ENCODE measurements around the gene PIEZO2.
"Not testable (repeated sequence)": the region's sequence is repeated elsewhere in the genome, so short reads cannot be mapped to it uniquely, and the experiment has no call there.

The PIEZO2 gene

GRCh38 chr18:10973567-10974203, 175.7 kb downstream of the PIEZO2 start:
- no peak for DNase-seq (ENCODE audit: low spot score)

DNA sequence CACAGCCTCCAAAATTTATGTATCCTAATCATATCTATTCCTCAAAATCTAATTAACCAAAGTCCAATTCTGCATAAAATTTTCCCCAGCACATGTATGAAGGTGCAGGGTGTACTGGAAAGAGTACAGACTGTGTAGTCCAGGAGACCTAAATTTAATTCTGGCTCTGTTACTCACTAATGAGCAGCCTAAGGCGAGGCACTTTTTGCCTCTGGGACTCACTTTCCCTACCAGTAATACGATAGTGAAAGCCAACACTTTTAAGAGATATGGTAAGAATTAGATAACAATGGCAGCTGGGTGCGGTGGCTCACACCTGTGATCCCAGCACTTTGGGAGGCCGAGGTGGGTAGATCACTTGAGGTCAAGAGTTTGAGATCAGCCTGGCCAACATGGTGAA, 177.7 kb downstream of the PIEZO2 start:
- DNase-seq (ENCODE audit: low spot score) = no peak

GRCh38 chr18:10965119-10965518, 184.2 kb downstream of the PIEZO2 start:
- no peak for DNase-seq (ENCODE audit: low spot score)

- no peak for DNase-seq (ENCODE audit: low spot score)
Measured at GRCh38 chr18:10953672-10954071, 195.7 kb downstream of the PIEZO2 start.

GRCh38 chr18:10951631-10952544, 197.5 kb downstream of the PIEZO2 start:
- DNase-seq (ENCODE audit: low spot score) = no peak

- DNase-seq (ENCODE audit: low spot score) = no peak
Measured at GRCh38 chr18:10950876-10951630, 198.3 kb downstream of the PIEZO2 start.

DNA sequence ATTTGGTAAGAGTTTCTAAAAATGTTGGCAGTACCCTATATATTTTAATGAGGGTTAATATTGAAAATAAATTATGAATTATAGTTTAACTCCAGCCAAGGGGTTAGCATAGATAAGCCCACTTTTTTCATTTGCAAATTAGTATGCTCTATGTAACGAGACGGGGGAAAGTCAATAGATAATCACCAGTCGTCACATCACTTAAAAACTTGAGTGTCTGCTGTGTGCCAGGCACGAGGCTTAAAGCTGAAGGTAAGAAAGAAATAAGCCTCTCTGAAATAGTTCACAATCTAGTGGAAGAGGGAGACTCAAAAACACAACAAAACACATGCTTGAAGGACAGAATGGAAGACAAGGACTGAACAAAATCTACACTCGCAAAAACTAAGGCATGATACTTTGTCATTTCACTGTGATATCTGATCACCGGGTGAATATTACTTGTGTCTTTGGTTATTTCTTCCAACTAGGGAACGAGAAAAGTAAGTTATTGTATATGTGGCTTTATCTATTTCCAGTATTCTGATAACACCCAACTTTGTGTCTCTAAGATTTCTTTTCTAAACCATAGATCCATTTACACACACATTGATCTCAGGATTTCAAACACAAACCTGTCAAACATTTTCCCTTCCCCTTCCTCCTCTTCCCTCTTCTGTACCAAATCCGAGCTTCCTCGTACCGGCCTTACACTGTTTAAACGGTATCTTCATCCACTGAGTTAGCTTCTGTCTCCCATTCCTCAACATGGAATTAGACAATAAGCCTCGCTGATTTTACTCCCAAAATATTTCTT, 199.1 kb downstream of the PIEZO2 start:
- no peak for DNase-seq (ENCODE audit: low spot score)

DNA sequence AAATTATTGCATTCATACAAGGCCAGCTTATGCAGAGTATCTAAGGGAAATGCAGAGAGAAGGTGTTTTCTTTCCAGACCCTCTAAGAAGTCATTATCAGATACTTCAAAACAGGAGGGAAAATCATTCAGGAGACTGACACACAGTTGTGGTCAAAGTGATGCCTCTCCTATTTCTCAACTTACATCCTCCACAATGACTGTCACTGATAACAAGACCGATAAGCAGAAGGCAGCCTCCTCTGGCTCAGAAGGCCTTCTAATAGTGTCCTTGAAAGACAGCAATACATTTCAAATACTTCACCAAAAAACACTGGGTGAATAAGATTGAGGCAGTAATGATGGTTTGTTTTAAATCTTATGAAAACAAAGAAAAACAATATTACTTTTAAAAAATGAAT, 199.7 kb downstream of the PIEZO2 start:
- no peak for DNase-seq (ENCODE audit: low spot score)

GRCh38 chr18:10948421-10948820, 200.9 kb downstream of the PIEZO2 start:
- no peak for DNase-seq (ENCODE audit: low spot score)

DNA sequence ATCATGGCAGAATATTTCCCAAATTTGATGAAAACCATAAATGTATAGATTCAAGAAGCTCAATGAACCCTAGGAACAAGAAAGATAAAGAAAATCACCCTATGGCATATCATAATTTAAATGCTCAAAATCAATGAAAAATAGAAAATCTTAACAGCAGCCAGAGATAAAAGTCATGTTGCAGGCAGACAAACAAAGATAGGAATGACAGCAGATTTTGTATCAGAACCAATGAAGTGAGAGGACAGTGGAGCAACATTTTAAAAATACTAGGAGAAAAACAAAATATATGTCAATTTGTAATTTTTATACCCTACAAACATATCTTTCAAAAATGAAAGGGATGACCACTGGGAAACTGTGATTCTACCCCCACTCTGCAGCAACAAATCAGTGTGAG, 203.3 kb downstream of the PIEZO2 start:
- no peak for DNase-seq (ENCODE audit: low spot score)

DNA sequence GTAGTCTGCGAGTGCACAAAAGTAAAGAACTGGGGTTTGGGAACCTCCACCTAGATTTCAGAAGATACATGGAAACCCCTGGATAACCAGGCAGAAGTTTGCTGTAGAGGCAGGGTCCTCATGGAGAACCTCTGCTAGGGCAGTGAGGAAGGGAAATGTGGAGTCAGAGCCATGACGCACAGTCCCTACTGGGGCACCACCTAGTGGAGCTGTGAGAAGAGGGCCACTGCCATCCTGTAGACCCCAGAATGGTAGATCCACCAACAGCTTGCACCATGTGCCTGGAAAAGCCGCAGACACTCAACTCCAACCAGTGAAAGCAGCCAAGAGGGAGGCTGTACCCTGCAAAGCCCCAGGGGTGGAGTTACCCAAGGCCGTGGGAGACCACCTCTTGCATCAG, 206.4 kb downstream of the PIEZO2 start:
- no peak for DNase-seq (ENCODE audit: low spot score)

DNA sequence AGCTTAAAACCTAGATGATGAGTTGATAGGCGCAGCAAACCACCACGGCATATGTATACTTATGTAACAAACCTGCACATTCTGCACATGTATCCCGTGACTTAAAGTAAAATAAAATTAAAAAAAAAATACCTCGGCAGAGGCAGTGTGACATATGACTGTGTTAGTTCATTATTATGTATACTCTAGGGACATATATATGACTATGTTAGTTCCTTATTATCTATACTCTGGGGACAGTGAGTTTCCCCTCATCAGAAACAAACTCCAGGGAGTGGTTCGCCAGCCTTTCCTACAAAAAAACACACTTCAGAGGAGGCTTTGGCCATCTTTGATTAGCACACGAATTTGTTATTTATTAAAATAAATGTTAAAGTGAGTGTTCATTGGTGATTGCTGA, 209.5 kb downstream of the PIEZO2 start:
- no peak for DNase-seq (ENCODE audit: low spot score)

DNA sequence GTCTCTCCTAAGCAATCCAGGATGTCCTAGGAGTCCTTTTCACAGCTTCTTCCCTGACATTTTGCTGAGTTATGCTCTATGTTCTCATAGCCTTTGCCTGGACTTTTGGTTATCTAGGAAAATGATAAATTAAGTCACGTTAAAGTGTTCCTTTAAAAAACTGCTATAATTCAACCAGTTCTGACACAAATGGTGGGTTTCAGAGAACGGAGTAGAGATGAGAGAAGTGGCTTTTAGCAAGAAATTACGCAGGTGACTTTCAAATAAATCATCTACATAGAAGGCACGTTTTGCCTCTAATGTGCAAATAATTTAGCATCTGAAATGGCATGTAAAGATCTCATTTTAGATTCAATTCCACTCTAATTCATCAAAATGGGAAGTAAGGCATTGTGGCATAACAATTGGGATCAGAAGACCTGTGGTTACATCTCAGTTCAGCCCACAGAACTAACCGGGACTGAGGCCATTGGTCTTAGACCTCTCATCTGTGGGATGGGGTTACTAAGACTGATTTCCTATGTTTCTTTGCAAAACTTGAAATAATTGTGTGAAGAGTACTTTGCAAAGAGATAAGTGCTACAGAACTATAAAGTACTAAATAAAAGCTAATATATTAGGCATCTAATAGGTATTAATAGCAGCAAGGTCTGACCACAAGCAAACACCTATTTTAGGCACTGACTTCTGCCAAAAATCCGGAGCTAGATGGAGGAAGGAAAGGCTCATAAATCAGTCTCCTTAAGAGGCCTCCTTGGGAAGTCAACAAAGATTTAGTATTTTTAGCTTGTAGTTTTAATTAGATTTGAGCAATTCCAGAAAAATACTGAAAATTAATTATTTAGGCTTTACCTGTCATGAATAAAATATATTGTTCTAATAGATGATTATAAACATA, 211.4 kb downstream of the PIEZO2 start:
- DNase-seq (ENCODE audit: low spot score) = no peak

GRCh38 chr18:10936176-10937053, 213.0 kb downstream of the PIEZO2 start:
- DNase-seq (ENCODE audit: low spot score) = no peak

GRCh38 chr18:10935588-10935987, 213.8 kb downstream of the PIEZO2 start:
- no peak for DNase-seq (ENCODE audit: low spot score)

GRCh38 chr18:10933648-10934047, 215.7 kb downstream of the PIEZO2 start:
- DNase-seq (ENCODE audit: low spot score) = not testable (repeated sequence)

DNA sequence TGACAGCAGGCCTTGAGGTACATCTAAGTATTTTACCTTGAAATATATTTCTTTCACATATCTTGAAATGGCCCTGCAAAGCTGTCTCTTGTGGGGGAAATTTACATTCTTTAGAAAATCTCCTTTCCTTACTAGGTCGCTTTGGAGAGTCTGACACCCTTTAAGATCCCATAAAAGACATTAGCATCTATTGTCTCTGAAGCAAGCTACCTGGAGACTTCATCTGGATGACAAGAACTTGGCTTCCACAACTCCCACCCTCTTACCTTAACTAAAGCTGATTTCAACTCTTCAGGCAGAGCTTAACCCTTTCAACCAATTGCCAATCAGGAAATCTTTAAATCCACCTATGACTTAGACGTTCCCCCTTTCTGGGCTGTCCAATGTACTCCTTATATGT, 219.3 kb downstream of the PIEZO2 start:
- no peak for DNase-seq (ENCODE audit: low spot score)

DNA sequence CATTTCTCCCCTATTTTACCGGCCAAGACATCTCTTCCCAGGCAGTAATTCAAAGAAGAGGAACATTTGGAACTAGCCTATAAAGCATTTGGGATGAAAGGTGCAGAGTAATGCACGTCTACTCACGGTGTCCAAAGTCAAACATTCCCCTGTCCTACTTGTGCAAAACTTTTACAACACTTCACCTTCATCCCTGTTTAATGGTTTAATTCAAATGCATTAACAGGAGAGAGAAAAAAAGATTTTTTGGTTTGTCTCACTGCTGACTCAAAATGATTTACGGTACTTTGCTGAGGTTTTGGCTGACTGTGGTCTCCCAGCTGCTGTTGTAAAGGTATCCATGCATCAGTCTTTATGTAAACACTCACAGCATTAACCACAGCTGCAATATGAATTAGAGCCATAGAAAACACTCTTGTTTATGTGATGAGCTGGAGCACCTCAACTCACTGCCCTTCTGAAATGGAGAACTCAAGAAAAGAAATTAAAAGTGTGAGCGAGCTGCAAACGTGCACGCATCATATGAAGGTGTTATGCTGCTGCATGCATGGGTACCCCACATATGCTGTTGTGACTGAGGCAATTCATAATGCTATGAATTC, 220.5 kb downstream of the PIEZO2 start:
- no peak for DNase-seq (ENCODE audit: low spot score)

DNA sequence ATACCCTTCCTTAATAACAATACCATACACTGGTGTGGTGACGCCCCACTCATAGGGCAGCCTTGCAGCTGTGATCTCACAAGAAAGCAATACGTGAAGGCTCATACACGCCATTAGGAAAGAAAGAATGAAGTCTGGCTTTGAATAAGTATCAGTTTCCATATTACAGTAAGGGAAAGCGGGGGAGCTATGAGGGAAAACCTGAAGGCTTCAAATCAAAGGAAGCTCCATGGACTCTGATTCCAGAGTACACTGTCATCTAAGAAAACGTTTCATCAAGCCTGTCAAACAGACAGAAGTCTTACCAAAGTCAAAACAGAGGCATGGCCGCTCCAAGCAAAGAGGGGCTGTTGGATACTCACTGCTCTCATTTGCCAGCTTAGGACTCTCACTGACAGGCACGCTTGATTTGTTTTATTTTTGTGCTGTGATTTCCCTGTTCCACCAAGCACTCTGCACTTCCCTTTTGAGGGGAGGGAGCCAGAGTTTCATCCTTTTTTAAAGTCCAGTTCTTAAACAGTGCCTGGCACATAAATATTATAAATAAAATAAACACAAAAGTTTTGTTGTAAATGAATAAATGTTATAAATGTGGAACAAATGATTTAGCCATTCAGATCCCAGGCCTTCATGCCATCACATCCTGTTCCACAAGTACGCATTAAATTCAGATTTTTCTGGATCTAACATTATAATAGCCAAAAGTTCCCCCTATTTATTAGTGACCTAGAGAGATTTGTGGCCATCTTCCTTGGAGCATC, 221.2 kb downstream of the PIEZO2 start:
- no peak for DNase-seq (ENCODE audit: low spot score)
